ENCODE measurements around the gene FGA.

The FGA gene

DNA sequence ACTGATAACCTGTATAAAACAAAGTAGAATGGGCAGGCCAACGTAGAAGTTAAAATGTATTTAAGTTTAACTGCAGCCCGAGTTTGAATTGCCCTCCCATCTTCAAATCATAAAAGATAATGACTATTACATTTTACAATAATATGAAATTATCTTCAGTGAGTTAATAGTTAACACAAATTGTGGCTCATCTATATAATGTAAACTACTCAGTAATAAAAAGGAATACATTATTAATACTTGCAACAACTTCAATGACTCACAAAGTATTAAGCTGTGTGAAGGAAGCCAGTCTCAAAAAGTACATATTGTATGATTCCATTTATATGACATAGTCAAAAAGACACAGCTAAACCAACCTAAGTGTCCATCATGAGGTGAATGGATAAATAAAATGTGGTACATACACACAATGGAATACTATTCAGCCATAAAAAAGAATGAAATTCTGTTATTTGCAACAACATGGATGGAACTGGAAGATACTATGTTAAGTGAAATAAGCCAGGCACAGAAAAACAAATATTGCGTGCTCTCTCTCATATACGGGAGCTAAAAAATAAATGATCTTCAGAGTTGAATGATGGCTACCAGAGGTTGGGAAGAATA is 48.2 kb downstream of the FGA start:
- DNase-seq (ENCODE audit: low read depth in 1 of 2, low spot score in 1 of 2): no peak
